Measurements from ENCODE around the gene HOXA9. TPM values are rescaled to one million over a fixed set of nuclear protein-coding genes. Genes with fewer than 3 reads are reported as not detected.

Gene HOXA9
- total and polyA plus RNA-seq, 2 of the 8 experiments (the other 6 are each of a cell fraction or from before 2014, with no cell fraction given), result not detected

DNA sequence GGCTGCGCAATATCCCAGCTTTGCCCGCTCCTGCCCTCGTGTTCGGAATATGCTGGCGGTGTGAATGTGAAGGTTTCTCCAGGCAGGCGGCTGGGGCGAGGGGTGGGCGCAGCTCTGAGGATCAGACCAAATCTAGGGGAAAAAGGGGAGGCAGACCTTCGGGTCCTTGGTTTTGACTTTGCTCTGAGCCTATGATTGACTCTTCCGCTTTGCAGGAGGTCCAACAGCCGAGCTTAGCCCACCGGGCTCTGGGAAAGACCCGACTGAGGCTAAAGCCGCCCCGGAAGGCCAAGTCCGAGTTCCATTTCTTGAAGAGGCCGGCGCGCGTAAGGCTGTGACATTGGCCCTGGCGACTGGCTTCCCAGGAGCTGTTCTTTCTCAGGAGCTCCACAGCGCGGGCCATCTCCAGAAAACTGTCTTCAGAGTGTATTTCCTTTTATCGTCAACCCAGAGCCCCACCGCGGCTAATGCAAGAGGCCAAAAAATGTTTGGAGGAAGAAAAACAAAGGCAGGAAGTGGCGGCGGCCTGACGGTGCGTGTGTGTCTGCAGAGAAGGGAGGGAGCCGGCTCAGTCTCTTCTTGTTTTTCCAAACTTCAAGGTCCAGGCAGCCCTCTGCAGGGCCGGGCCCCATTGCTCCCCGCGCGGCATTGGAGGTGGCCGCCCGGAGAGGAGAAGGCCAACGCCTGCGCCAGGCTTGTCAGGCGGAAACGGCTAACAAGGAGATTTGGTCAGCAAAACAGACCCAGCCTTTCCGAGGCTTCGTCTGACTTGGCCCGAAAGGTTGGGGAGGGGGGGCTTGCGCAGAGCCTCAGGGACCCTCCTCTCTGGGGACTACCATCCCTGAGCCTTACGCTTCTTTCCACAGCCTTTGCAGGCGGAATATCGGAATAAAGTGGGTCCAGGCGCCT lies 23.3 kb upstream of the HOXA9 start (continued):
- TF ChIP-seq CTCF (IDR thresholded peaks at IDR 0.05; ENCODE audit: control extremely low read depth in 1 of 3, insufficient read depth in 1 of 3, low read depth in 1 of 3, low read length in 3 of 3) (no peak), NRF1 (IDR thresholded peaks at IDR 0.05; ENCODE audit: low read depth, low read length) (no peak), ASH2L (IDR thresholded peaks at IDR 0.05; ENCODE audit: low read length) (no peak), MAFK (IDR thresholded peaks at IDR 0.05; ENCODE audit: low read depth, low read length) (no peak), TEAD4 (IDR thresholded peaks at IDR 0.05; ENCODE audit: low read depth, low read length) (no peak), SIN3A (conservative IDR thresholded peaks at IDR 0.05 in 1 of 2, IDR thresholded peaks at IDR 0.05 in 1 of 2; ENCODE audit: low read depth in 1 of 2, low read length in 2 of 2) (no peak), CBX8 (IDR thresholded peaks at IDR 0.05; ENCODE audit: borderline replicate concordance, low read depth, low read length) (no peak), GTF2F1 (IDR thresholded peaks at IDR 0.05; ENCODE audit: borderline replicate concordance, low read depth, low read length) (no peak), CHD2 (IDR thresholded peaks at IDR 0.05; ENCODE audit: low read length) (no peak), EP300 (IDR thresholded peaks at IDR 0.05; ENCODE audit: borderline replicate concordance in 1 of 2, low read depth in 2 of 2, low read length in 2 of 2) (no peak), POU5F1 (IDR thresholded peaks at IDR 0.05; ENCODE audit: low read depth, low read length) (no peak), CBX5 (IDR thresholded peaks at IDR 0.05; ENCODE audit: low read depth, low read length) (no peak), YY1 (IDR thresholded peaks at IDR 0.05; ENCODE audit: low read depth, low read length) (no peak), CEBPB (IDR thresholded peaks at IDR 0.05; ENCODE audit: low read depth, low read length) (no peak), BACH1 (IDR thresholded peaks at IDR 0.05; ENCODE audit: low read length) (no peak), CREB1 (IDR thresholded peaks at IDR 0.05) (no peak), GABPA (IDR thresholded peaks at IDR 0.05; ENCODE audit: borderline replicate concordance, insufficient read depth, low read length) (no peak), RXRA (IDR thresholded peaks at IDR 0.05; ENCODE audit: insufficient read depth, low read depth, low read length) (no peak), KDM1A (IDR thresholded peaks at IDR 0.05; ENCODE audit: borderline replicate concordance, low read length) (no peak), SP4 (IDR thresholded peaks at IDR 0.05; ENCODE audit: low read length) (no peak), TBP (IDR thresholded peaks at IDR 0.05; ENCODE audit: low read depth, low read length) (no peak)
- TF ChIP-seq, protein P1, sequence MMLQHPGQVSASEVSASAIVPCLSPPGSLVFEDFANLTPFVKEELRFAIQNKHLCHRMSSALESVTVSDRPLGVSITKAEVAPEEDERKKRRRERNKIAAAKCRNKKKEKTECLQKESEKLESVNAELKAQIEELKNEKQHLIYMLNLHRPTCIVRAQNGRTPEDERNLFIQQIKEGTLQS (IDR thresholded peaks at IDR 0.05; ENCODE audit: insufficient read depth, low read depth, low read length), result no peak

Data from H1 (cell line).